SU-DHL-6 (cell line): Measurements from ENCODE around the gene TMOD1.

Source experiments
- CTCF ChIP-seq: fragments of 200-600 bp; sonication (generic); IDR thresholded peaks from one replicate; pipeline ENCODE4 v1.5.1; 2017; ENCODE audit warnings: antibody characterized with exemption, mild to moderate bottlenecking, low read length, moderate library complexity; ENCODE audit not compliant: insufficient read depth, poor library complexity, severe bottlenecking
- EZH2phosphoT487 ChIP-seq: fragments of 200-600 bp; sonication (generic), shearing (Covaris generic); conservative IDR thresholded peaks from 2 replicates; pipeline ENCODE4 v1.6.1; 2018; ENCODE audit warnings: mild to moderate bottlenecking, antibody characterized with exemption, low read length, moderate library complexity, mixed read lengths

GRCh38 chr9:97558701-97559101 is 57.2 kb downstream of the TMOD1 start:
- TF ChIP-seq CTCF = no peak
- TF ChIP-seq EZH2phosphoT487 = no peak
